Measurements from ENCODE around the gene PPP2R2C.

Gene PPP2R2C

GRCh38 chr4:6332042-6332668 lies 140.3 kb downstream of the PPP2R2C start:
- peak in 1 of 3 experiments; percentile 19 for DNase-seq (ENCODE audit: low read depth in 3 of 3)

- DNase-seq (ENCODE audit: low read depth in 3 of 3), result no peak
Observed at GRCh38 chr4:6331468-6331867, 140.9 kb downstream of the PPP2R2C start.

GRCh38 chr4:6331018-6331417 lies 141.4 kb downstream of the PPP2R2C start:
- DNase-seq (ENCODE audit: low read depth in 3 of 3), result no peak

- no peak for DNase-seq (ENCODE audit: low read depth in 3 of 3)
Observed at GRCh38 chr4:6330384-6330767, 142.0 kb downstream of the PPP2R2C start.

- DNase-seq (ENCODE audit: low read depth in 3 of 3), result no peak
Observed at GRCh38 chr4:6329478-6330383, 142.7 kb downstream of the PPP2R2C start.

- no peak for DNase-seq (ENCODE audit: low read depth in 3 of 3)
Observed at GRCh38 chr4:6328526-6328925, 143.9 kb downstream of the PPP2R2C start.

GRCh38 chr4:6327220-6327917 lies 145.0 kb downstream of the PPP2R2C start:
- peak; percentile 59 to 77 (median 60) for DNase-seq (ENCODE audit: low read depth in 3 of 3)

- no peak for DNase-seq (ENCODE audit: low read depth in 3 of 3)
Observed at GRCh38 chr4:6326312-6327060, 145.9 kb downstream of the PPP2R2C start.

GRCh38 chr4:6325788-6326290 lies 146.6 kb downstream of the PPP2R2C start:
- DNase-seq (ENCODE audit: low read depth in 3 of 3), result no peak

- no peak for DNase-seq (ENCODE audit: low read depth in 3 of 3)
Observed at GRCh38 chr4:6324999-6325787, 147.2 kb downstream of the PPP2R2C start.

GRCh38 chr4:6324461-6324998 lies 147.9 kb downstream of the PPP2R2C start:
- no peak for DNase-seq (ENCODE audit: low read depth in 3 of 3)

GRCh38 chr4:6322761-6323566 lies 149.4 kb downstream of the PPP2R2C start:
- no peak for DNase-seq (ENCODE audit: low read depth in 3 of 3)

GRCh38 chr4:6322067-6322760 lies 150.2 kb downstream of the PPP2R2C start:
- DNase-seq (ENCODE audit: low read depth in 3 of 3), result no peak

- DNase-seq (ENCODE audit: low read depth in 3 of 3), result no peak
Observed at GRCh38 chr4:6321361-6321760, 151.1 kb downstream of the PPP2R2C start.

- no peak for DNase-seq (ENCODE audit: low read depth in 3 of 3)
Observed at GRCh38 chr4:6320663-6321062, 151.8 kb downstream of the PPP2R2C start.

GRCh38 chr4:6319530-6320150 lies 152.8 kb downstream of the PPP2R2C start:
- no peak for DNase-seq (ENCODE audit: low read depth in 3 of 3)

GRCh38 chr4:6318206-6318605 lies 154.2 kb downstream of the PPP2R2C start:
- DNase-seq (ENCODE audit: low read depth in 3 of 3), result no peak

- no peak for DNase-seq (ENCODE audit: low read depth in 3 of 3)
Observed at GRCh38 chr4:6316461-6317003, 155.9 kb downstream of the PPP2R2C start.

Data from stimulated activated CD4-positive, alpha-beta T cell treated with anti-CD3 and anti-CD28 coated beads, TNF-alpha, amount 100 ng/mL, for 24 hours (primary cell).